LHCN-M2 (cell line): ENCODE measurements around the gene RBM23. TPM values are rescaled to one million over a fixed set of nuclear protein-coding genes. Genes with fewer than 3 reads are reported as not detected.
A peak's percentile ranks its signal among the peaks of the same experiment; 100 is the strongest.
"Not testable (repeated sequence)": the region's sequence is repeated elsewhere in the genome, so short reads cannot be mapped to it uniquely, and the experiment has no call there.

ENCODE experiments used
- DNase-seq: peaks from one replicate; pipeline ENCODE4 v3.0.0-alpha.2; 2012; ENCODE audit warnings: low read depth
- total RNA-seq: library from RNA; depleted of rRNA; stranded (reverse); fragments of >200 nt; gene quantifications from 2 replicates; pipeline ENCODE4 v1.2.3, GENCODE V29; 2014

The RBM23 gene
- total RNA-seq, 1 experiment from 2014 or later: 131 TPM

DNA sequence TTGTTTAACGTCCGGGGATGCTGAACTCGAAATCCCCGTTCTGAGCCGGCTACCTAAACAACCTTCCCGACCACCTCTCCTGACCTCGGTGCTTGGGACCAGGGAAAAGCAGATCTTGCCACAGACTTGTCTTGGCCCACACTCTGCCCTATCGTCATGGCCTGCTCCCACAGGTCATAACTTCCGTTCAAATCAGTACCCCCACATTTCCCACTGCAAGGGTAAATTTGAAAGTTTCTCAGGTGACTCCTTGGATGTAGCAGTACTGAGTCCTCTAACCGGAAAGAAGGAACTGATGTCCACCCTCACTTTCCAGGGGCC lies 612 bp upstream of the RBM23 start:
- no peak for DNase-seq

DNA sequence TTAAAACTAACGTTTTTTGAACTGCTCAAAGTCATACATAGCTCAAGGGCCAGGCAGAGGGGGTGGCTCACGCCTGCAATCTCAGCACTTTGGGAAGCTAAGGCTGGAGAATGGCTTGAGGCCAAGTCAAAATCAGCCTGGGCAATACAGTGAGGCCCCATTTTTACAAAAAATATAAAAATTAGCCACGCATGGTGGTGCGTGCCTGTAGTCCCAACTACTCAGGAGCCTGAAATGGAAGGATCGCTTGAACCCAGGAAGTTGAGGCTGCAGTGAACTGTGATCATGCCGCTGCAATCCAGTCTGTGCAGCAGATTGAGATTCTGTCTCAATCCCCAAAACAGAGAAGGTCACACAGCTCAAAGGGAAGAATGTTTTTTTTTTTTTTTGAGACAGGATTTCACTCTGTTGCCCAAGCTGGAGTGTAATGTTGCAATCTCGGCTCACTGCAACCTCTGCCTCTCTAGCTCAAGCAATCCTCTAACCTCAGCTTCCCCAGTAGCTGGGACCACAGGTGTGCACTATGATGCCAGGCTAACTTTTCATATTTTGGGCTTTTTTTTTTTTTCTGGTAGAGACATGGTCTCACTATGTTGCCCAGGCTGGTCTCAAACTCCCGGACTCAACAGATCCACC lies 2.9 kb downstream of the RBM23 start:
- DNase-seq: no peak

DNA sequence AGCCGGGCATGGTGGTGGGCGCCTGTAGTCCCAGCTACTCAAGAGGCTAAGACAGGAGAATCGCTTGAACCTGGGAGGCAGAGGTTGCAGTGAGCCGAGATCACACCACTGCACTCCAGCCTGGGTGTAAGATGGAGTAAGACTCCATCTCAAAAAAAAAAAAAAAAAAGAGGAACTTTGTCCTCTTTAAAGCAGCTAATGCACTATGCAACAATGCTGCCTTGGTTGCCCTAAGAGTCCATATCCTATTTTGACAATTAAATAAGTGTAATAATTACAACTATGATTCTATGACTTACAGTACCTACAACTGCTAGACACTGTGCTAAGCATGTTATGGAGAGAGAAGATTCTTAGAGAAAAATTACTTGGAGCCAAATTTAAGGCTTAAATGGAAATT lies 4.1 kb downstream of the RBM23 start:
- DNase-seq: not testable (repeated sequence)

DNA sequence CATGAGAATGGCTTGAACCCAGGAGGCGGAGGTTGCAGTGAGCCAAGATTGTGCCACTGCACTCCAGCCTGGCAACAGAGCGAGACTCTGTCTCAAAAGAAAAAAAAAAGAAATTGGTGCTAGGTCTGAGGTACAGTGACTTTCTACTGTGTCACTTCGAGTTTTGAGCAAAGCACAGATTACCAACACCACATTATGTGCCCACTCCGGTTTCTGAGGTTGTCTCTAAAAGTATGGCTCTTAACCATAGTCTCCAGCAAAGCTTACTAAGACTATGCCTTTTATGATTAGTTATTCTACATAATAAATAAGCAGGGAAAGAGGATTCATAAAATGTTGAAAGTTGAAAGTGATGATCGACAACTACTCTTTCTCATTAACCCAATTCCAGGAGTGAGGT lies 8.0 kb downstream of the RBM23 start:
- no peak for DNase-seq

DNA sequence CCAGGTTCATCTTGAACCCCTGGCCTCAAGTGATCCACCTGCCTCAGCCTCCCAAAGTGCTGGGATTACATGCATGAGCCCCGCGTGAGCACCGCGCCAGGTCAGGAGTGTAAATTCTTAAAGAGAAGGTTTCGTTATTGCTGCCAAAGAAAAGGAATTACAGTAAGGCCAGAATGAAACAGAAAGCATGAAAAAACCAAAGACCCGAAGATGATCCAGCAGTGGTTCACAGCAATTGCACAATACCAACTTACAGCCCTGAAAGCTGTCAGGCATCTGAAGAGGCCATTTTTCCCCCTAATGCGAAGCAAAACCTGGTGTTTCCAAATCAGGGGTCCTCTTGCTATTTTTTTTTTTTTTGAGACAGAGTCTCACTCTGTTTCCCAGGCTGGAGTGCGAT lies 10.3 kb downstream of the RBM23 start:
- DNase-seq: no peak

DNA sequence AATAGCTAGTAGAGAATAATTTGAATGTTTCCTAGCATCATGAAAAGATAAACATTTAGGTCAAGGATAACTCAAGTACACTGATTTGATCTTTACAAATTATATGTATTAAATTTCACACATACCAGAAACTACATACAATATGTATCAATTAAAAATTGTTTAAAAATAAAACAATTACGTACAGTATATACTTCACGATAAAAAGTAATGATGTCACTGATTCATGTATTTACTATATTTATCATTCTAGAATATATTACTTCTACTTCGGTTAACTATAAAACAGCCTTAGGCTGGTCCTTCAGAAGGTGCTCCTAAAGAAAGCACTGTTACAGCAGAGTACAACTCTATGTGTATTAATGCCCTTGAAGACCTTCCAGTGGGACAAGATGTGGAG lies 11.5 kb downstream of the RBM23 start:
- DNase-seq: no peak

DNA sequence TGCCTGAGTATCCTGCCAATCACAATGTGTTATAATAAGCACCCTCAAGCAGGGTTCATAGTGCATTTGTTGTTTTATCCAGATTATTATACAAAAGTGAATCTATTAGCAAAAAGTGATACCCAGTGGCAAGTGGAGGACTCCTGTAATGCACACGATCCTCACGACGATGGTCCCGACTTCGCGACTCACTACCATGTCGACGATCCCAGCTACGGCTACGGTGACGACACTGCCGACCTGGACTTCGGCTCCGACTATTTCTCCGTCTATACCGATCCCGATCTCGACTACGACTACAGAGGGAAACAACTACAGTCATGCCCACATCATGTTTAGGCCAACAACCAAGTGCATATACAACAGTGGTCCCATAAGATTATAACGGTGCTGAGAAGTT lies 12.9 kb downstream of the RBM23 start:
- DNase-seq: no peak

DNA sequence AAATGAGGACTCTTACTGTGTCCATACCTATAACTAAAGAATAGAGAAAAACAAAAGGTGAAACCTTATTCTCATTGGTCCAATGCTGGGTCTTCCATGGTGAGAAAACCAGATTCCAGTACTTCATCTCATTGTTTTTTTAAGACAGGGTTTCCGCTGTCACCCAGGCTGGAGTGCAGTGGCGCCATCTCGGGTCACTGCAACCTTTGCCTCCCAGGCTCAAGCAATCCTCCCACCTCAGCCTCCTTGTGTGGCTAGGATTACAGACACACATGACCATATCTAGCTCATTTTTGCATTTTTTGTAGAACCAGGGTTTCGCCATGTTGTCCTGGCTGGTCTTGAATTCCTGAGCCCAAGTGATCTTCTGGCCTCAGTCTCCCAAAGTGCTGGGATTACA lies 13.3 kb downstream of the RBM23 start:
- DNase-seq: no peak

DNA sequence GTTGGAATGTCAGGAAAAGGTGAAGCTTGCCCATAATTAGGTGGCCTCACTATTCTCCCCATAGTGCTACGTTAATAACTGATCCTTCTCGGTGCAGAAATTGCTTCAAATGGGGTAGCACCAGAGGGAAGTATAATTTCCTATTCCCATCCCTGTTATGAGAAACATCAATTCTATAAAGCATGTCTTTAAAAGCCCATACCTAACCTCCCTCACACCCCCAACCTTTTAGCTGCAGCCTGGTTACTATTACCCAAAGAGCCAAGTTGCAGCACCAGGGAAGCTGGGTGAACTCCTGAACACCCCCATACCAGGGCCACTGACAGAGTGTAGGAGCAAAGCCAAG lies 15.2 kb downstream of the RBM23 start:
- no peak for DNase-seq

DNA sequence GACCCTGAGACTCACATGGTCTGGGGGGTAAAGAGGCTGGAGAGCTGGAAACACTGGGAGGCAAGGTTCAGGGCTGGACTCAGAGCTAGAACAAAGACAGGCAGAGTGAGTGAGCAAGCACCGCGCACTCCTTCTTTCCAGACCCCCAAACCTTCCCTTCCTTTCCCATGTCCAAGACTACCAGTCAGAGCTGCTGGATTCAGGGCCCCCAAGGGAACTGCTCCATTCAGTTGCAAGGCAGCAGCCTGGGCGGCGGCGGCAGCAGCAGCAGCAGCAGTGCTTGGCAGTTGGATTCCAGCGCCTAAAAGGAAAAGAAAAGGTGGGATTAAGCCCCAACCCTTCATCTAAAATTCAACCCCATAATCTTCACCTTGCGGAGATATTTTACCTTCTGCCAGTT lies 17.1 kb downstream of the RBM23 start:
- DNase-seq: no peak

DNA sequence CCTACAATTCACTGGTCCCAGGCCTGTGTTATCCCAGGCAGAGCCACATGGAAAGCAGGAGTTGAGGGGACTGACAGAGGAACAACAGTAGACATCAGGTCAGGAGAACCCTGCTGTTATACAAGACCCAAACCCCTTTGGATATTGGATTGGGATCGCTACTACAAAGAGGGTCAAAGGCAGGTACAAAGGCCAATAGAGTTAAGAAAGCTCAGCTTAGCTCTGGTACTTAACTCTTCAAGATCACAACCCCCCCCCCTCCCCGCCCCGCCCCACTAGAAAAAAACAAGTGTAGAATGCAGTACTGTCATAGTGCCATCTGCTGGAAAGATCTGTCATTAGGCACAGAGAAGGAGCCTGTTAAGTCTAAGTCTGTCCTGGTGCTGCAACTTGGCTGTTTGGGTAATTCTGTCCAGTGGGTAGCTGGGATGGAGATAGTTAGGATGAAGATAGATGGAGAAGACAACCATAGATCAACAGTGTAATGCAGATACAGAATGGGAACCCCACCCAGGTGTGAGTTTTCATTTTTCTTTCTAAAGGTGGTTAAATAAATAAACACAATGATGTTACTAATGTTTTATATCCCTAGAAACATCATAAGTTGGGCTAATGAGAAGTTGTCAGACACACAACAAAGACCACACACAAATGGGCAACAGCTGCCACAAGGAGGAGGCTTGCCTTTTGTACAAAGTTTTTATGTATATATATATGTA lies 18.7 kb downstream of the RBM23 start:
- peak; percentile 73 for DNase-seq

DNA sequence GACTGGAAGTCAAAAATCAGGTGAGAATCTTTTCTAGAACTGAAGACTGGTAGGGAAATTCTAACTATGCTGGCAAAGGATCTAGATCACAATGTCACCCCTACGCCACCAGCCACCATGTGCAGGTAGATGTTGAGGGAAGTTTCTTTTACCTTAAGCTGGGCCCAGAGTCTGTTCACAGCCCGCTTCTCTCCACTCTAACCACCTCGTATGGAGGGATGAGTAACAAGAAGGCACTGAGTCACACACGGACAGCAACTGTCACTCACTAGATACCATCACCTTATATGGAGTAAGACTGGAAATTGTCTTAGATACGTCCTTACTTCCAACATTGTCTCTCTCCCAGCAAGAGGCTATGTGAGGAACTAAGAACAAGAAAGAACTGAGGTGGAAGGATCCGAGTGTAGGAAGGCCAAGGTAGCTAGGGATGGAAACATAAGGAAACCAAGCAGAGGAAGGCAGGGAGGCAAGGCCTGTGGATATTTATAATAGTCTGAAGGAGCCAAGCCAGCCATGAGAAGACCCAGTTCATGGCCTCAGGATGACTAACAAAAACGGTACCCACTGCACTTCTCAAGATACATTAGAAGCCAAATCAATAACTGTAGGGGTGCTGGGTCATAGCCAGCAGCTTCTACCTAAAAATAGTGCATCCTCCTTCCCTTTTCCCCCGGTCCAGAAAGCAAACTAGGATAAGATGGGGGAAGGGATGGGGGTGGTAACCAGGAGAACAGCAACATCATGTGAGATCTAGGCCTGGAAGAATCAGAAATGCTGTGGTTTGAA lies 20.5 kb downstream of the RBM23 start:
- DNase-seq: peak; percentile 85

DNA sequence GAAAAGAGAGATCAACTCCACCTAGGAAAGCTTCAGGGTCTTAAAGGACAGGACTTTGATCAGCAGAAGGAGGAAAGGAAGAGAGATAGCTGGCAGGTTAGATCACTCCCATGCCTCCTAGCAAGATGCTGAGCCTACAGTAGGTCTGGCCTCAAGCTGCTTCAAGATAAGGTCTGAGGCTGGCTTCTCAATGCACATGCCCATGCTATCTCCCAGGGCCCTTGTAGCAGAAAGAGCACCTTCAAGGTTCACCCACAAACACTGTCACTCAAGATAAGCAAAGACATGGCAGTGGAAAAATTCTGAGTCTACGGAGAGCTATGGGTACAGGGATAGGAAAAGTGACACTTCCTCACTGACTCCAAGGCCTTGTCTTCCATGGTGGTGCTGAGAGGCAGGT lies 21.6 kb downstream of the RBM23 start:
- DNase-seq: no peak

DNA sequence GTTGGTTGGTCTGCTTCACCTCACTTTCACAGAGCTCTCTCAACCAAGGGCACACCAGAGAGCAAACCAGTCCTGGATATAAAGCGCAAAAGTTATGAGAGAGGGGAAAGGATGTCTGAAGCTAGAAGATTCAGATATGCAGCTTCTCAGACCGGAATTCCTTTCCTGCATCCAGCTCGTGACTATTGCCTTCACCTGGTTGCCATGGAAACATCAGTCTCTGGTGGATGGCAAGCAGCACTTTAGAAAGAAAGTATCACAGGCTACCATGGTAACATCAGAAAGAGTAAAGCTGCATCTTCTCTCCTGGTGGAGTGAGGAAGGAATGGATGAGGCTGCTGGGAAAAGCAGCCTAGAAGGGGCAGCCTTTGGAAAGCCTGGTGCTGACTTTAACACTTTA lies 22.2 kb downstream of the RBM23 start:
- DNase-seq: no peak

DNA sequence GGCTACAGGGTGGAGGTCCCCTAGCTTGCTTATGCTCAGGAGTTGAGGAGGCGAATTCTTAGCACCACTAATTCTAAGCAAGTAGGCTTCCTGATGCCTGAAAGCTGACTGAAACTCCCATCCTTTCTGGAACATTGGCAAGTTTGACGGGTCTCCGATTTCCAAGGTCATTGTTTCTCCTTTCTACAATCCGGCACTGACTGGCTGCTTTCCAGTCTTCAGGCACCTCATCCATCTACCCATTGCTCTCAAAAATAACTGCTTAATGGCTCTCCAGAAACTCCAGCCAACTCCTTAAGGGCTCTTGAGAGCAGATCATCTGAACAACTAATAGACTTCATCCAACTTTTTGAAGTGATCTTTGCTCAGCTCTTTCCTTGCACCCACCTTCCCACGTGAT lies 22.6 kb downstream of the RBM23 start:
- no peak for DNase-seq

DNA sequence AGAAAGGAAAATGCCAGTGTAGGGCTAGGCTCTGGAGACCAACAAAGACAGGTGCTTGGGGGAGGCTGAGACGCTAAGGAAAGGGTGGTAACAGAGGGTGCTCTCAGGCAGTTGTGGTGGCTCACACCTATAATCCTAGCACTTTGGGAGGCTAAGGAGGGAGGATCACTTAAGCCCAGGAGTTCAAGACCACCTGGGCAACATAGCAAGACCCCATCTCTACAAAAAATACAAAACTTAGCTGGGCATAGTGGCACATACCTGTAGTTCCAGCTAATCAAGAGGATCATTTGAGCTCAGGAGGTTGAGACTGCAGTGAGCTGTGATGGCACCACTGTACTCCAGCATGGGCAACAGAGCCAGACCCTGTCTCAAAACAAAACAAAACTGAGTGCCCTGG lies 23.5 kb downstream of the RBM23 start:
- DNase-seq: no peak

DNA sequence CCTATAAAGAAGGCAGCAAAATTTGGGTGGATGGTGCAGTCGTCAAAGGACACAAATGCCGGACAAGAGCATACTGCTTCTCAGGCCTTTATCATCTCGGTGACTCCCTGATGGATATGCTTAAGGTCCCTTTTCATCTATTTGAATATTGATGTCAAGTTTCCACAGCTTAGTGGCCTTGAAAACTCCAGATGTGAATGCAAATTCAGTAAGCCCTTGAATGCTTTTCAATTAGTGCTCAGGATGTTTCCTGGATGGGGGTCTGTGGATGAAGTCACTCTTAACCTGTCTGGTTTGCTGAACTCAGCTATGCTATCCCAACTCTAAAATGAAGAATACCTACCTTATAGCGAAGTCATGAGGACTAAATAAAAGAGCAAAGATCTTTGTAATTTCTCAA lies 25.2 kb downstream of the RBM23 start:
- no peak for DNase-seq

DNA sequence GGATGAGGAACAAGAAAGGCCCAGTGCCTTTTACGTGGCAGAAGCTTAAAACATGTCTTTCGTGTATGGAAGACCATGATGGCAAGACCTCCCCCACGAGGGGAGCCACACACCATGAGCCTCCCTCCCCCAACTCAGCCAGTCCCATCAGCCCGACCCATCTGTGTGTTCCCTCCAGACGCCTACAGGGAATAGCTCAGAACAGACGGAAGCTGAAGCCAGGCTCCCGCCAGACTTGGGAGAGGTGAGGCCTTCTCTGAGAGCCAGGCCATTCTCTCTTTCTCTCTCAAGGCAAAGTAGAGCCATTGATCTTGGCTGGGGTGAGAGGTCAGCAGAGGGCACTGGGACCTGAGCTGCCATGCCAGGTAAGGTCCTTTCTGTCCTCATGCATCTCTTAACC lies 26.5 kb downstream of the RBM23 start:
- DNase-seq: no peak

DNA sequence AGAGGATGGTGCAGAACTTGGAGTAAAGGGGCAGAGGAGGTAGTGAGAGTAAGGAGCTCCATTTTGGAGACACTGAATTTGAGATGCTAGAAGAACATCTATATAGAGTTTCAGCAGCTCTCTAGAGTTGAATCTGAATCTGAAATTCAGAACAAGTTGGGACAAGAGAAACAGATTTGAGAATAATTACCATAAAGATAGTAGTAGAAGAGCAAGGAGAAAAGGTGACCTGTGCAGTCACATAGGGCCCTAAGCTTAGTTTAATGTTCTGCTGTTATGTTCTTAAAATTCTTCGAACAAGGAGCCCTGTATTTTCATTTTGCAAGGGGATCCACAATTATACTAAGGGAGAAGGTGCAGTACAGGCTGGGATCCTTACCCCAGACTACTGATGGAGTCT lies 28.5 kb downstream of the RBM23 start:
- DNase-seq: no peak

DNA sequence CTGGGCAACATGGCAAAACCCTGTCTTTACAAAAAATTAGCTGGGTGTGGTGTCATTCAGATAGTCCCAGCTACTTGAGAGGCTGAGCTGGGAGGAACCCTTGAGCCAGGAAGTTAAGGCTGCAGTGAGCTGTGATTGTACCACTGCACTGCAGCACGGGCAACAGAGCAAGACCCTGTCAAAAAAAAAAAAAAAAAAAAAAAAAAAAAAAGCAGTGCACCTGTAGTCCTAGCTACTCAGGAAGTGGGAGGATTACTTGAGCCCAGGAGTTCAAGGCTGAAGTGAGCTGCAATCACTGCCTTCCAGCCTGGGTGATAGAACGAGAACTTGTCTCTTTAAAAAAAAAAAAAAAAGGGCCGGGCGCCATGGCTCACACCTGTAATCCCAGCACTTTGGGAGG lies 30.3 kb downstream of the RBM23 start:
- DNase-seq: no peak

DNA sequence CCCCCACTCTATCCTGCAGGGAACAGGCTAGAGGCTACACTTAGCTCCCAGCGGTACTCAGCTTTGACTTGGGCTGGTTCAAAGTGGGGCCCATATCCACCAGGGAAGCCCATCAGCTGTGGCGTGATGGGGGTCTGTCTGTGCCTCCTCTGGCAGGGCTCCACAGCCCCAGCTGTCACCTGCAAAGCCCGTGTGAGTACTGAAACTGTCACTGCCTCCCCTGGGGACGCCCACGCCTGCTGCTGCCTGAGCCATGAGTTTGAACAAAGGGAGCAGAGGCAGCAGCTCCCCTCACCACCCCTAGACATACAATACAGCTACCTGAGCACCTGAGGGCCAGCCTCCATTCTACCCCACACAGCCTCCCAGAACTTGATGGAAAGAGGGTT lies 31.0 kb downstream of the RBM23 start:
- DNase-seq: no peak

DNA sequence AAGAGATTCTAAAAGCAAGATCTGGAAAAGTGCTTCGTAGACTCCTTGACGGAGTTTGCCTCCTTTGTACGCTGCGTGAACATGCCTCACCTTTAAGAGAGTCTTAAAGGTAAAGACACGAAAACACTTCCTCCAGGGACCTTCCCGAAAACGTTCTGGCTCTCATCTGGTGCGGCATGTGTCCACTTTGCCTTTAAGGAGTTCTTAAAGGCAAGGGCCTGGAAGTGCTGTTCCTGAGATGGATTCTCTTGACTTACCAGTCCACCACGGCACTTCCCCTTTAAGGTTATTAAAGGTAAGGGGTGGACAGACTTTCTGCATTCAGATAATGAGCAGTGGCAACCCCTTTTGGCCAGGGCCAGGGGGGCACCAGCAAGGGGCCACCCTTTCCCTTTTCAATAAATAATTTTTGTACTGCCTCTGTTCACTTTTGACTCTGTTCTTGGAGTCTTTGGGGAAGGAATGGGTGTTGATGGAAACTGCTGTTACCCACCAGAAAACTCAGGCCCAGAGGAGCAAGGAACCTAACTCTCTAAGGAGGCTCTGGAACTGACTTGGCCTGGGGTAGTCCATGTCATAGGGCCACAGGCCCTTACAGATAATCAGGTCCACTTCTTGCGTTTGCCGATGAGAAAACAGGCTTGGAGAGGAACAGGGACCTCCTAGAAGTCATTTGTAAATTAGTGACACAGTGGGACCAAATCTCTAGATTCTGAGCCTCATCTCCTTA lies 31.5 kb downstream of the RBM23 start:
- peak; percentile 89 for DNase-seq
